GM21390 (cell line): ENCODE data around the gene PECR.
"Not testable (repeated sequence)": the region's sequence is repeated elsewhere in the genome, so short reads cannot be mapped to it uniquely, and the experiment has no call there.

Source experiments
- ATAC-seq: cut with Tn5 transposase; IDR thresholded peaks from one replicate; pipeline ENCODE4 v1.9.1; 2021; ENCODE audit not compliant: unreplicated experiment

The PECR gene

GRCh38 chr2:216003876-216004696, 77.5 kb downstream of the PECR start:
- no peak for ATAC-seq

GRCh38 chr2:216002693-216003092, 78.9 kb downstream of the PECR start:
- ATAC-seq: no peak

- ATAC-seq: no peak
These were observed 79.4 kb downstream of the PECR start for GRCh38 chr2:216002101-216002678.

GRCh38 chr2:216001216-216002100, 80.2 kb downstream of the PECR start:
- peak; percentile 25 for ATAC-seq

GRCh38 chr2:215998636-215999035, 83.0 kb downstream of the PECR start:
- no peak for ATAC-seq

GRCh38 chr2:215997219-215997618, 84.4 kb downstream of the PECR start:
- ATAC-seq: no peak

GRCh38 chr2:215994911-215995310, 86.7 kb downstream of the PECR start:
- no peak for ATAC-seq

- ATAC-seq: not testable (repeated sequence)
These were observed 92.9 kb downstream of the PECR start for GRCh38 chr2:215988556-215989207.
